ENCODE measurements around the gene MAGOH.
"Not testable (repeated sequence)": the region's sequence is repeated elsewhere in the genome, so short reads cannot be mapped to it uniquely, and the experiment has no call there.

The MAGOH gene

DNA sequence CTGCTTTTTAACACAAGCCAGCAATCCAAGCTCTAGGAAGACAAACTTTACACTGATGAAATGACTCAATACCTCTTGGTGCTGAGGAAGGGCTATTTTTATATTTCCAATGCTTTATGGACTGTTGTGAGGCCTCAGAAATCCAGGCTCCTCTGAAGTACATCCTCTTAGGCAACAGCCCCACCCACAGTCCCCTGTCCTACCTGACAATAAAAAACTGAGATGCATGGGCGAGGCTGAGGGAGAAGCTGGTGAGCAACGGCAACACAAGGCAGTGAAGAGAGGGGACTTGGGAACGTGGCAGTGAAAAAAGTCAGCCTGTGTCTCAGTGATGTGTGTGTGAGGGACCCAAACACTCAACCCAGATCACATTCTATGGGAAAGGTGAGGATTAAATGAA lies 51.8 kb downstream of the MAGOH start:
- no peak overlapping the region for H3K4me3 ChIP-seq (ENCODE audit: low read depth, low read length)
- TF ChIP-seq MYC (IDR thresholded peaks at IDR 0.05; ENCODE audit: low read depth, low read length), result no peak
- TF ChIP-seq POLR2A (IDR thresholded peaks at IDR 0.05; ENCODE audit: extremely low read depth, insufficient read length), result no peak
- no peak for TF ChIP-seq MAX (IDR thresholded peaks at IDR 0.05; ENCODE audit: low read depth, low read length)
- TF ChIP-seq CTCF (IDR thresholded peaks at IDR 0.05; ENCODE audit: low read depth, low read length), result no peak

DNA sequence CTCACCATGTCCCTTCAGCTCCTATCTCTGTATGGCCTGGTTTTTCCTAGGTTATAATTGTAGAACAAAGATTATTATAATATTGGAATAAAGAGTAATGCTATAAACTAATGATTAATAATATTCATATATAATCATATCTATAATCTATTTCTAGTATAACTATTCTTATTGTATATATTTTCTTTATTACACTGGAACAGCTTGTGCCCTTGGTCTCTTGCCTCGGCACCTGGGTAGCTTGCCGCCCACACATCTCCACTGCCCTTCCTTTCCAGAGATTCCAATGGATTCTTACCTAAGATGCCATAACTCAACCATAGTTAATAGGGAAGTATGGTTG lies 52.4 kb downstream of the MAGOH start:
- not testable (repeated sequence) for DNase-seq (ENCODE audit: low read depth); H3K4me3 ChIP-seq (ENCODE audit: low read depth, low read length)

More for the DNA sequence above, 51.8 kb downstream of the MAGOH start:
- no peak for DNase-seq (ENCODE audit: low read depth)

DNA sequence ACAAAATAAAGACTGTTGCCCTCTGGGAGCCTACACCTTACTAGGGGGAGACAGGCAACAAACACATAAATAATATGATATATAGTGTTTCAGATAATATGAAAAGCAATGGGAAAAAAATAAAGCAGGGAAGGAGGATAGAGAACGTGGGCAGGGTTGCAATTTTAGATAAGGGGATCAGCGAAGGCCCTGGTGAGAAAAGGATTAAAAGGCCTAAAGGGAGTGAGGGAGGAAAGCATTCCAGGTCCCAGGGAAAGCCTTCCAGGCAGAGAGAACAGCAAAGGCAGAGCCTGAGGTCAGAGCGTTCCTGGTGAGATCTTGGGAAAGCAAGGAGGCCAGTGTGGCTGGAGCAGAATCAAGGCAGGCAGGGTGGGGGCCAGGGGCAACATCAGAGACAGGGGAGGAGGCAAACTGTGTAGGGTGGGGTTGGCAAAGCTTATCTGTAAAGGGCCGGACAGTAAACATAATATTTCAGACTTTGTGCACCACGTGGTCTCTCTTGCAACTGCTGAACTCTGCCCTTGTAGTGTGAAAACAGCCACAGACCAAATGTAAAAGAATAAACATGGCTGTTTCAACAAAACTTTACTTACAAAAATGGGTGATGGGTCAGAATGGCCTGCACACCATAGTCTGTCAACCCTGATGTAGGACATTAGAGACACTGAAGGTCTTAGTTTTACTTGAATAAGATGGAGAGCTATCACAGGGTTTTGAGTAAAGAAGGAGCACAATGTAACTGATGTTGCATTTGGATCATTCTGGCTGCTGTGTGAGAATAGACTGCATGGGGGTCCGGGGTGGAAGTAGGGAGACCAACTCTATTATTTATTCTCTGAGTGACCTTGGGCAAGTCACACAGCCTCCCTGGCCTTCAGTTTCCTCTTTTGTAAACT lies 55.0 kb downstream of the MAGOH start:
- DNase-seq (ENCODE audit: low read depth), result no peak
- TF ChIP-seq MYC (IDR thresholded peaks at IDR 0.05; ENCODE audit: low read depth, low read length) (no peak), CTCF (IDR thresholded peaks at IDR 0.05; ENCODE audit: low read depth, low read length) (no peak), MAX (IDR thresholded peaks at IDR 0.05; ENCODE audit: low read depth, low read length) (no peak), POLR2A (IDR thresholded peaks at IDR 0.05; ENCODE audit: extremely low read depth, insufficient read length) (no peak)
- H3K4me3 ChIP-seq (ENCODE audit: low read depth, low read length), result no peak overlapping the region

DNA sequence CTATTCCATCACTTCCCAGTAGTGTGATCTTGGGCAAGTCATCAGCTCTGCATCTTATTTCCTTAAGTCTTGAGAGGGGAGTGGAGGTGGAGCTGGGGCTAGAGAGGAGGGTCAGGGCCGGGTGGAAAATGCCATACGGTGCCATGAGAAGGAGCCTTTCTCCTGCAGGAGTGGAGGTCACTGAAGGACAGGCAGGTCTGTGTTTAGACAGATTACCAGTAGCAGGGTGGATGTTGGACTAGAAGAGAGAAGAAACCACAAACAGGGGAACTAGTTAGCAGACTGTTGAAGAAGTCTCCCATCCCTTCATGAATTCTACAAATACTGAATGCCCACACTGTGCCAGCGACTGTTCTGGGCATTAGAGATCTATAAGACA lies 55.6 kb downstream of the MAGOH start:
- H3K4me3 ChIP-seq (ENCODE audit: low read depth, low read length), result no peak overlapping the region
- TF ChIP-seq CTCF (IDR thresholded peaks at IDR 0.05; ENCODE audit: low read depth, low read length) (no peak), POLR2A (IDR thresholded peaks at IDR 0.05; ENCODE audit: extremely low read depth, insufficient read length) (no peak), MYC (IDR thresholded peaks at IDR 0.05; ENCODE audit: low read depth, low read length) (no peak), MAX (IDR thresholded peaks at IDR 0.05; ENCODE audit: low read depth, low read length) (no peak)
- DNase-seq (ENCODE audit: low read depth), result no peak

GRCh38 chr1:53182111-53182593 lies 56.2 kb downstream of the MAGOH start:
- DNase-seq (ENCODE audit: low read depth), result peak; percentile 77
- TF ChIP-seq CTCF (IDR thresholded peaks at IDR 0.05; ENCODE audit: low read depth, low read length) (peak; percentile 79), MAX (IDR thresholded peaks at IDR 0.05; ENCODE audit: low read depth, low read length) (no peak), POLR2A (IDR thresholded peaks at IDR 0.05; ENCODE audit: extremely low read depth, insufficient read length) (no peak), MYC (IDR thresholded peaks at IDR 0.05; ENCODE audit: low read depth, low read length) (no peak)
- no peak overlapping the region for H3K4me3 ChIP-seq (ENCODE audit: low read depth, low read length)

DNA sequence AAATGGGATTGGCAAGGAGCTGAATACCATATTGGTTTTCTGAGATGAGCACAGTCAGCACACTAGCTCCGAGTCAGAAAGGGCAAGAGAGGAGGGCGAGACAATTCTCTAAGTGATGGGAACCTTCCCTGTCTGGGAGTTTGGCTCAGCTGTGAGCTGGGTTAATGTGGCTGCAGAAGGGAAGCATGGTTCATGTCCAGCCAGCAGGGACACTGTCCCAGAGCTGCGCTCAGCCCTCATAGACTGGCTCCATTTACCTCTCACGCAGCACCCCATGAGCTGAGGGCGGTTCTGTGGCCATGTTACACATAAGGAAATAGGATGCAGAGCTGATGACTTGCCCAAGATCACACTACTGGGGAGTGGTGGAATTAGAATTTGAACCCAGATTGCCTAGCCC lies 57.4 kb downstream of the MAGOH start:
- no peak overlapping the region for H3K4me3 ChIP-seq (ENCODE audit: low read depth, low read length)
- DNase-seq (ENCODE audit: low read depth), result no peak
- TF ChIP-seq MYC (IDR thresholded peaks at IDR 0.05; ENCODE audit: low read depth, low read length) (no peak), CTCF (IDR thresholded peaks at IDR 0.05; ENCODE audit: low read depth, low read length) (no peak), MAX (IDR thresholded peaks at IDR 0.05; ENCODE audit: low read depth, low read length) (no peak), POLR2A (IDR thresholded peaks at IDR 0.05; ENCODE audit: extremely low read depth, insufficient read length) (no peak)
